GM19467 (cell line): Measurements from ENCODE around the gene ANO4.

ENCODE experiments used
- ATAC-seq: cut with Tn5 transposase; IDR thresholded peaks from one replicate; pipeline ENCODE4 v1.9.1; 2021; ENCODE audit warnings: mild to moderate bottlenecking, moderate library complexity; ENCODE audit not compliant: unreplicated experiment

Gene ANO4

DNA sequence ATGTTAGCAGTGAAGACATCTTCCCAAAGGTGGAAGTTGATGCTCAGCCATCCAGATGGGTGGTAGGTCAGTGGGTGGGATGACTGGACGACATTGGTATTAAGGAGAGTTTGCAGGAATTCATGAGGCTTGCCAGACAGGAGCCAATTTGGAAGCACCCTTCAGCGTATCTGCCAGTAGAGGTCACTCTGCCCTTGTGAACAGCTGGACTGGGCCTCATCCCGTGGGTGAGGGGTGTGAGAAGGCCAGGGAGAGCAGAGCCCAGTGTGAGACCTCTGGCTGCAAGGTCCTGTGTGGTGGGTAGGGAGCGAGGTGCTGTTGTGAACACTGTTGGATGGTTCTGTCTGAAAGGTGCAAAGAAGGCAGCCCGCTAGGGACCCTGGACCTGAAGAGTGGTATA, 377.7 kb downstream of the ANO4 start:
- no peak for ATAC-seq

DNA sequence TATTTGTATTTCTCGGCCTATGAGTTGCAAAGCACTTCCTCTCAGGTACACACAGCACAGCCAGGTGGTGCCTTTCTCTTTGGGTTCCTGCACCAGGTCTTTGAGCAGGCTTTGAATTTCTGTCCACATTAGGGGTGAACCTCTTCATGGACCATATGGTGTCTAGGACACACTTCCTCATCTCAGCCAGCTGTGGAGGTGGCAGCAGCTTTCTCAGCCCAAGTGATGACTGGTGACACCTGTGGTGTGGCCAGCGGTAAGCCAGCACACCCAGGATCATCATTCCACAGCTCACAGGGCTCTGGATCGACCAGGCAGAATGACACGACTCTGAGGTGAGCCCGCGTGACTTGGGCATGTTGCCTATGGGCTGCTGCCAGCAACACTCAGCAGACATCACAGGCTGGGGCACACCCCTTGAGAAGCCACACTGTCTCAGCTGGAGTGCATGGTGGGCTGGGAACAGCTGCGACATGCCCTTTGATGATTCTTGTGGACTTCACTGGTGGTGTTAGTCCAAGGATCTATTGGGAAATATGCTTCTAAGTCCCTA, 378.7 kb downstream of the ANO4 start:
- ATAC-seq: no peak

DNA sequence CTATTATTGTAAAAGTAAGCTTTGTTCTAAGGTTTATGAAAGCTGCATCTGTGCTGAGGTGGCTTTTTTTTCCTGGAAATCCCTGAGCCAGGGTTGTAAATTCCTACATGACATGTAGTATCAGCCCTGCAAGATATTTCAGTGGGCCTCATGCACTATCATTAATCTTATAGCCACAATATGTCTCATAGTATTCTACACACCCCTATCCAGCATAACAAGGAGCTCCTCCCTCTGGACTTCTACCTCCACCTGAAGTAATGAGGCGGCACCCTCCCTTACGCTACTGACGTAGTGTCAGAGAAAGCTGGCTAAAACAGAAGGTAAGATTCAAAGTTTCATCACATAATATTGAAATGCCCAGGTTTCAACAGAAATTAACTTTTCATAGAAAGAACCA, 380.0 kb downstream of the ANO4 start:
- no peak for ATAC-seq
